ENCODE results near the gene PPP1R3C.

The PPP1R3C gene

DNA sequence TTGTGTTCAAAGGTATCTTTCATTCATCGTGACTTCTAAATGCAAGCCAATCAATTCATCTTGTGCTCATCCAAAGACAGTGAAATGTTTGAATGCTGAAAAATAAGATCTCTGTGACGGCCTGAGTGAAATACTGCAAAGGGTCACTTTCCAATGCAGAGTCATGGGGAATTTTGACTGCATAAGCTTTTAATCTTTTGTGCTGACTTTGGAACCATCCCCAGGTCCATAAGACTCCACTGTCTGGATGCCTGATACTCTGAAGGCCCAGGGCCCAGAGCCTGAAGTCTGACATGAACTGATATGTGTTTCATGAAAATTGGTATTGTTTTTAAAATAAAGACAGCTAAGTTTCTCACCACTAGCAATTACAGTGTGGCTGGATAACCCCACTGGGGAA lies 39.0 kb downstream of the PPP1R3C start:
- Histone ChIP-seq H3K27me3 (ENCODE audit: insufficient read depth, poor library complexity, severe bottlenecking) (no peaks in the 10 kb centered on the region), H3K36me3 (ENCODE audit: low read depth) (no peaks in the 10 kb centered on the region), H3K4me1 (ENCODE audit: insufficient read depth, poor library complexity, severe bottlenecking) (peaks cover 45% of the 10 kb centered on the region), H3K27ac (ENCODE audit: poor library complexity, severe bottlenecking) (no peak overlapping the region), H3K4me3 (ENCODE audit: severe bottlenecking) (no peak overlapping the region), H3K9me3 (ENCODE audit: severe bottlenecking) (no peaks in the 10 kb centered on the region)
- ATAC-seq (ENCODE audit: low read depth) (no peak), DNase-seq (ENCODE audit: low spot score) (no peak)
- TF ChIP-seq, protein P1, sequence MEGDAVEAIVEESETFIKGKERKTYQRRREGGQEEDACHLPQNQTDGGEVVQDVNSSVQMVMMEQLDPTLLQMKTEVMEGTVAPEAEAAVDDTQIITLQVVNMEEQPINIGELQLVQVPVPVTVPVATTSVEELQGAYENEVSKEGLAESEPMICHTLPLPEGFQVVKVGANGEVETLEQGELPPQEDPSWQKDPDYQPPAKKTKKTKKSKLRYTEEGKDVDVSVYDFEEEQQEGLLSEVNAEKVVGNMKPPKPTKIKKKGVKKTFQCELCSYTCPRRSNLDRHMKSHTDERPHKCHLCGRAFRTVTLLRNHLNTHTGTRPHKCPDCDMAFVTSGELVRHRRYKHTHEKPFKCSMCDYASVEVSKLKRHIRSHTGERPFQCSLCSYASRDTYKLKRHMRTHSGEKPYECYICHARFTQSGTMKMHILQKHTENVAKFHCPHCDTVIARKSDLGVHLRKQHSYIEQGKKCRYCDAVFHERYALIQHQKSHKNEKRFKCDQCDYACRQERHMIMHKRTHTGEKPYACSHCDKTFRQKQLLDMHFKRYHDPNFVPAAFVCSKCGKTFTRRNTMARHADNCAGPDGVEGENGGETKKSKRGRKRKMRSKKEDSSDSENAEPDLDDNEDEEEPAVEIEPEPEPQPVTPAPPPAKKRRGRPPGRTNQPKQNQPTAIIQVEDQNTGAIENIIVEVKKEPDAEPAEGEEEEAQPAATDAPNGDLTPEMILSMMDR (IDR thresholded peaks at IDR 0.05; ENCODE audit: poor library complexity, severe bottlenecking) = no peak

DNA sequence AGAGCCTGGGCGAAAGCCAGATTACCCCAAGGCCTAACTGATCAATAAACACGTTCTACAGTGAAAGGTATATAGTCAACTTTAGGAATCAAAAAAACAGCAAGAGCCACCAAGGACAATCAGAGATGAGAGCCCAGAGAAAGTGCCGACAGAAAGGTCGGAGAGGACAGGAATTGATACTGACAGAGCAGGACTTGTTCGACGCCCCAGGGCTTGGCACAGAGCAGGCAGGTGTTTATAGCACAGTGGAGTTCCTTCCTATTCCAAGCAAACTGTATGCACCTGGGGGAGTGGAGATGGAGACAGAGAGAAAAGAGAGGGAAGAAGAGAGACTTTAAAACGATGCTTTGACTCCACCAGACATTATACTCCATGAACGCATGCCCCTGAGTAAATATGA lies 39.5 kb downstream of the PPP1R3C start:
- DNase-seq (ENCODE audit: low spot score) (no peak), ATAC-seq (ENCODE audit: low read depth) (no peak)
- TF ChIP-seq, protein P1 (IDR thresholded peaks at IDR 0.05; ENCODE audit: poor library complexity, severe bottlenecking) = no peak
- Histone ChIP-seq H3K4me1 (ENCODE audit: insufficient read depth, poor library complexity, severe bottlenecking) (peaks cover 42% of the 10 kb centered on the region), H3K4me3 (ENCODE audit: severe bottlenecking) (no peak overlapping the region), H3K27me3 (ENCODE audit: insufficient read depth, poor library complexity, severe bottlenecking) (no peaks in the 10 kb centered on the region), H3K9me3 (ENCODE audit: severe bottlenecking) (no peaks in the 10 kb centered on the region), H3K27ac (ENCODE audit: poor library complexity, severe bottlenecking) (no peak overlapping the region), H3K36me3 (ENCODE audit: low read depth) (no peaks in the 10 kb centered on the region)

DNA sequence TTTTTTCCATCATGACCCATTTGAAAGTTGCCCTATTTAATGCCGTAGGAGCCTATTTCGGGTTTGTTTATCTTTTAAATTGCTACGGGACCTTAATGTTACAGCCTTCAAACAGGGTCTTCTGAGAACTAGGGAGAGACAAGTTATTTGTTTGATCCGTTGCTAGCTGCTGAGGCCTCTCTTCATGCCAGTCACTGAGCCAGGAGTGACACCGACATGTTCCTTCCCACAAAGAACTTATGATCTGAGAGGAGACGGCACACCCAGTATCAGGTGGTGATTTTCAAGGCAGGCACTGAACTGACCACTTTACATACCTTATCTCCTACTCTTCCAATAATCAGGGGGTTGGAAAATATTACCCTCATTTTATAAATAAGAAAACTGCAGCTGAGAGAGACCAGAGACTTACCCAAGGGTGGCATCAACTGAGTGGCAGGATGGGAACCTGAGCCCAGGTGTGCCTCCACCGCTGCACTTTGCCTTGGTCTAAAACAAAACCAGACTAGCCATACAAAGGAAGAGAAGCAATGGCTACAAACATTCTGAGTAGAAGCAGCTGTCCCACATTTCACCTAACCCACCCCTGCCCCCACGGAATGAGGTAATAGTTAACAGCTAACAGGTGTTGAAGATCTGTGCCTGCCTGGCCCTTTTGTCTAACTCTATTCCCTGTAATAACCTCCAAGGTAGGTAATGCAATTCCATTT lies 40.5 kb downstream of the PPP1R3C start:
- H3K4me1 ChIP-seq (ENCODE audit: insufficient read depth, poor library complexity, severe bottlenecking) = peaks cover 40% of the 10 kb centered on the region
- no peaks in the 10 kb centered on the region for H3K27me3 ChIP-seq (ENCODE audit: insufficient read depth, poor library complexity, severe bottlenecking)
- TF ChIP-seq, protein P1 (IDR thresholded peaks at IDR 0.05; ENCODE audit: poor library complexity, severe bottlenecking) = no peak
- H3K4me3 ChIP-seq (ENCODE audit: severe bottlenecking) = no peak overlapping the region
- DNase-seq (ENCODE audit: low spot score) (no peak), ATAC-seq (ENCODE audit: low read depth) (no peak)
- H3K36me3 ChIP-seq (ENCODE audit: low read depth) = no peaks in the 10 kb centered on the region
- H3K27ac ChIP-seq (ENCODE audit: poor library complexity, severe bottlenecking) = no peak overlapping the region
- H3K9me3 ChIP-seq (ENCODE audit: severe bottlenecking) = no peaks in the 10 kb centered on the region

DNA sequence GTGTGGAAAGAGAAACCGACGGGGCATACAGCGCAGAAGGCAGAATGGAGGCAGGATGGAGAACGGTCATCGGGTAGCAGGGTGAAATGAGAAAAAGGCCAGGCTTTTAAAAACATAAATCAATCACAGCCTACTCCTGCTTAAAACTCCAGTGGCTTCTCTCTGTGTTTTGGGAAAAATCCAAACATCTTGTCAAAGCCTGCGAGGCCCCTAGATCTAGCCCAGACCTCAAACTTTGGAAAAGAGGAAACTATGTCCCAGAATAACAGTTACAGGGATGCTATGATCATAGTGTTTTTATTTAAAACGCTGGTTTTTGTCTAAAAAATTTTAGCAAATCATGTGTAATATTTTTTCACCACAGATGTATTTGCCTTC lies 41.1 kb downstream of the PPP1R3C start:
- H3K36me3 ChIP-seq (ENCODE audit: low read depth) = no peaks in the 10 kb centered on the region
- DNase-seq (ENCODE audit: low spot score) (no peak), ATAC-seq (ENCODE audit: low read depth) (no peak)
- peak overlapping the region; percentile 69 for H3K27ac ChIP-seq (ENCODE audit: poor library complexity, severe bottlenecking)
- no peaks in the 10 kb centered on the region for H3K9me3 ChIP-seq (ENCODE audit: severe bottlenecking)
- H3K4me3 ChIP-seq (ENCODE audit: severe bottlenecking) = no peak overlapping the region
- TF ChIP-seq, protein P1 (IDR thresholded peaks at IDR 0.05; ENCODE audit: poor library complexity, severe bottlenecking) = no peak
- no peaks in the 10 kb centered on the region for H3K27me3 ChIP-seq (ENCODE audit: insufficient read depth, poor library complexity, severe bottlenecking)
- H3K4me1 ChIP-seq (ENCODE audit: insufficient read depth, poor library complexity, severe bottlenecking) = peaks cover 34% of the 10 kb centered on the region

Data from RWPE2 (cell line).